ENCODE results near the gene POTEI. TPM values are rescaled to one million over a fixed set of nuclear protein-coding genes. Genes with fewer than 3 reads are reported as not detected.
"Not testable (repeated sequence)": the region's sequence is repeated elsewhere in the genome, so short reads cannot be mapped to it uniquely, and the experiment has no call there.

Gene POTEI
- total RNA-seq, 1 experiment from 2014 or later: 1.2 TPM

- H3K27ac ChIP-seq (ENCODE audit: insufficient read length, low read depth, low read length); H3K4me3 Mint-ChIP-seq: not testable (repeated sequence)
These were observed 39.3 kb upstream of the POTEI start for GRCh38 chr2:130548418-130548817.

GRCh38 chr2:130544978-130545377 is 35.9 kb upstream of the POTEI start:
- not testable (repeated sequence) for H2AFZ ChIP-seq (ENCODE audit: low read length); H3K9ac ChIP-seq (ENCODE audit: extremely low read depth, insufficient read length, low read length); H3T11ph ChIP-seq (ENCODE audit: low read length); H4K8ac ChIP-seq (replicated peaks; ENCODE audit: insufficient read length, low read depth, low read length); H3K4me2 ChIP-seq (ENCODE audit: insufficient read depth, insufficient read length, low read length); H2BK20ac ChIP-seq (ENCODE audit: low read depth, low read length, poor library complexity, severe bottlenecking); H3K23me2 ChIP-seq (ENCODE audit: insufficient read length, low read depth, low read length, poor library complexity, severe bottlenecking); DNase-seq; H3K36me3 Mint-ChIP-seq (ENCODE audit: insufficient read depth in 1 of 3, low read depth in 3 of 3); H3K14ac ChIP-seq (ENCODE audit: insufficient read depth, low read length); H4K5ac ChIP-seq (ENCODE audit: insufficient read length, low read depth, low read length); H3K79me2 ChIP-seq (ENCODE audit: insufficient read depth, low read length); H3K56ac ChIP-seq (ENCODE audit: insufficient read length, low read depth, low read length); H3K27ac Mint-ChIP-seq; H3K4ac ChIP-seq (ENCODE audit: low read depth, low read length); H3K27me3 Mint-ChIP-seq (ENCODE audit: low read depth); H3K9me3 Mint-ChIP-seq; H2AK5ac ChIP-seq (ENCODE audit: insufficient read length, low read length); H4K20me1 ChIP-seq (ENCODE audit: control insufficient read depth, insufficient read depth, insufficient read length); H3K27ac ChIP-seq (ENCODE audit: insufficient read length, low read depth, low read length); H4K91ac ChIP-seq (ENCODE audit: insufficient read length, low read depth, low read length); H2BK5ac ChIP-seq (ENCODE audit: insufficient read length, low read length); H3K27me3 ChIP-seq (ENCODE audit: insufficient read depth, low read length); H3K4me1 Mint-ChIP-seq; H2BK15ac ChIP-seq (ENCODE audit: low read depth, low read length); H2BK120ac ChIP-seq (ENCODE audit: low read depth, low read length, poor library complexity, severe bottlenecking); H2BK12ac ChIP-seq (ENCODE audit: insufficient read length, low read depth, low read length); H3K9me3 ChIP-seq (ENCODE audit: control insufficient read depth, low read depth, low read length); H3K4me1 ChIP-seq (ENCODE audit: insufficient read depth, low read length); H3K18ac ChIP-seq (ENCODE audit: insufficient read length, low read depth, low read length); H3K4me3 Mint-ChIP-seq; H3K79me1 ChIP-seq (ENCODE audit: insufficient read depth, low read depth, low read length, poor library complexity, severe bottlenecking); H3K23ac ChIP-seq (ENCODE audit: insufficient read length, low read depth, low read length)
- no CpG with 5 or more reads among the region's 5 CpGs for WGBS (ENCODE audit: extremely low coverage, insufficient read length, low lambda C conversion rate)

More at GRCh38 chr2:130548418-130548817, 39.3 kb upstream of the POTEI start:
- no CpG with 5 or more reads among the region's 3 CpGs for WGBS (ENCODE audit: extremely low coverage, insufficient read length, low lambda C conversion rate)
- not testable (repeated sequence) for H2BK12ac ChIP-seq (ENCODE audit: insufficient read length, low read depth, low read length); H3K9me3 Mint-ChIP-seq; H4K20me1 ChIP-seq (ENCODE audit: control insufficient read depth, insufficient read depth, insufficient read length); H3K4me1 ChIP-seq (ENCODE audit: insufficient read depth, low read length); H4K8ac ChIP-seq (replicated peaks; ENCODE audit: insufficient read length, low read depth, low read length); H4K91ac ChIP-seq (ENCODE audit: insufficient read length, low read depth, low read length); H2BK15ac ChIP-seq (ENCODE audit: low read depth, low read length); H3K27me3 Mint-ChIP-seq (ENCODE audit: low read depth); H3K79me2 ChIP-seq (ENCODE audit: insufficient read depth, low read length); H2AK5ac ChIP-seq (ENCODE audit: insufficient read length, low read length); H2BK5ac ChIP-seq (ENCODE audit: insufficient read length, low read length); H3K36me3 Mint-ChIP-seq (ENCODE audit: insufficient read depth in 1 of 3, low read depth in 3 of 3); H3K9ac ChIP-seq (ENCODE audit: extremely low read depth, insufficient read length, low read length); DNase-seq; H3K27ac Mint-ChIP-seq; H3K18ac ChIP-seq (ENCODE audit: insufficient read length, low read depth, low read length); H3K4me2 ChIP-seq (ENCODE audit: insufficient read depth, insufficient read length, low read length); H3K4me1 Mint-ChIP-seq; H2AFZ ChIP-seq (ENCODE audit: low read length); H2BK20ac ChIP-seq (ENCODE audit: low read depth, low read length, poor library complexity, severe bottlenecking); H3T11ph ChIP-seq (ENCODE audit: low read length); H3K14ac ChIP-seq (ENCODE audit: insufficient read depth, low read length); H2BK120ac ChIP-seq (ENCODE audit: low read depth, low read length, poor library complexity, severe bottlenecking); H3K9me3 ChIP-seq (ENCODE audit: control insufficient read depth, low read depth, low read length); H3K23me2 ChIP-seq (ENCODE audit: insufficient read length, low read depth, low read length, poor library complexity, severe bottlenecking); H3K4ac ChIP-seq (ENCODE audit: low read depth, low read length); H3K56ac ChIP-seq (ENCODE audit: insufficient read length, low read depth, low read length); H3K23ac ChIP-seq (ENCODE audit: insufficient read length, low read depth, low read length); H3K79me1 ChIP-seq (ENCODE audit: insufficient read depth, low read depth, low read length, poor library complexity, severe bottlenecking); H4K5ac ChIP-seq (ENCODE audit: insufficient read length, low read depth, low read length); H3K27me3 ChIP-seq (ENCODE audit: insufficient read depth, low read length)

Data from H9 (cell line).